Panc1 (cell line): Measurements from ENCODE around the gene GPN3. TPM values are rescaled to one million over a fixed set of nuclear protein-coding genes. Genes with fewer than 3 reads are reported as not detected.

Source experiments
- ATAC-seq: fragments of 200-7000 bp; cut with Tn5 transposase; 2 replicates; pipeline ENCODE4 v1.9.1; 2020; ENCODE audit warnings: mild to moderate bottlenecking, moderate library complexity
- BruUV-seq: library from RNA; stranded (reverse); fragments of 400-500 nt; replicated peaks from 2 replicates; lab custom pipeline; 2021; lab: Mats Ljungman, UMichigan
- CTCF ChIA-PET: fragments of 300-600 bp; sonication (Branson Sonifier 250); formaldehyde crosslinking; loops from one replicate; lab custom pipeline; 2022; ENCODE audit warnings: antibody characterized with exemption; lab: Charles Lee
- POLR2A ChIA-PET: fragments of 300-600 bp; sonication (Branson Sonifier 250); formaldehyde crosslinking; loops from one replicate; lab custom pipeline; 2022; ENCODE audit warnings: antibody characterized with exemption; lab: Charles Lee
- DNase-seq: peaks from one replicate; pipeline ENCODE4 v3.0.0-alpha.2; 2010; ENCODE audit warnings: low read depth, low spot score
- H3K27ac ChIP-seq: 2 replicates; pipeline ENCODE4 v1.5.1; 2011; ENCODE audit warnings: mild to moderate bottlenecking, low read length, inconsistent platforms
- H3K27me3 ChIP-seq: fragments of 200-500 bp; sonication (Bioruptor generic); 2 replicates; pipeline ENCODE4 v1.6.0; 2014; ENCODE audit warnings: low read length, inconsistent platforms; ENCODE audit not compliant: control insufficient read depth, insufficient read depth
- H3K36me3 ChIP-seq: fragments of 200-500 bp; sonication (Bioruptor generic); 2 replicates; pipeline ENCODE4 v1.5.1; 2014; ENCODE audit warnings: inconsistent platforms, mild to moderate bottlenecking, low read length, moderate library complexity; ENCODE audit not compliant: control insufficient read depth, insufficient read depth
- H3K4me1 ChIP-seq: 2 replicates; pipeline ENCODE4 v1.5.1; 2011; ENCODE audit warnings: inconsistent platforms, mild to moderate bottlenecking, low read length, moderate library complexity; ENCODE audit not compliant: control insufficient read depth, insufficient read depth
- H3K4me3 ChIP-seq, 2 experiments: 2 replicates each; pipeline ENCODE4 v1.5.1; 2011 to 2012; ENCODE audit warnings: low read depth in 2 of 2, low read length in 2 of 2, mild to moderate bottlenecking in 2 of 2, inconsistent platforms in 1 of 2, moderate library complexity in 1 of 2
- H3K9me3 ChIP-seq: fragments of 200-500 bp; sonication (Bioruptor generic); 2 replicates; pipeline ENCODE4 v1.5.1; 2014; ENCODE audit warnings: low read depth, mild to moderate bottlenecking, inconsistent platforms, low read length, moderate library complexity; ENCODE audit not compliant: control insufficient read depth, insufficient read depth
- CTCF ChIP-seq: fragments of 450-650 bp; IDR thresholded peaks from 2 replicates; pipeline ENCODE4 v1.5.1; 2017; ENCODE audit warnings: mild to moderate bottlenecking
- POLR2AphosphoS5 ChIP-seq: IDR thresholded peaks from 2 replicates; pipeline ENCODE4 v1.6.1; 2012; ENCODE audit warnings: mild to moderate bottlenecking, low read depth, low read length, moderate library complexity
- REST ChIP-seq, 2 experiments: IDR thresholded peaks; 2 replicates each; pipeline ENCODE4 v1.6.1; 2011 to 2012; ENCODE audit warnings: low read depth in 2 of 2, control low read depth in 1 of 2, low read length in 1 of 2, mild to moderate bottlenecking in 1 of 2, moderate library complexity in 1 of 2; ENCODE audit not compliant: insufficient read depth in 1 of 2
- SIN3A ChIP-seq: IDR thresholded peaks from 2 replicates; pipeline ENCODE4 v1.6.1; 2012; ENCODE audit warnings: low read depth, mild to moderate bottlenecking, low read length, moderate library complexity, borderline replicate concordance; ENCODE audit not compliant: insufficient read depth
- TCF7L2 ChIP-seq: IDR thresholded peaks from 2 replicates; pipeline ENCODE4 v1.6.1; 2011; ENCODE audit warnings: mild to moderate bottlenecking, low read depth, low read length, inconsistent platforms
- in situ Hi-C: cut with HindIII; loops from 2 replicates; pipeline ENCODE4 v1.10.0; 2016; ENCODE audit warnings: low sequenced_read_pairs, low pct_unique_long_range_greater_than_20kb
- intact Hi-C: fragments of 100-400 bp; cut with micrococcal nuclease; formaldehyde crosslinking; loops from one replicate; pipeline ENCODE4 v1.10.0; 2022; ENCODE audit not compliant: unreplicated experiment
- total RNA-seq: library from RNA; stranded (reverse); gene quantifications from one replicate; pipeline ENCODE4 v1.2.1, GENCODE V29; 2021; ENCODE audit not compliant: unreplicated experiment

The GPN3 gene
- total RNA-seq, 1 experiment from 2014 or later = 39.0 TPM

GRCh38 chr12:110514363-110514762, 46.3 kb upstream of the GPN3 start:
- Histone ChIP-seq H3K4me1 (no peaks in the 10 kb centered on the region), H3K4me3 (no peak overlapping the region), H3K27me3 (no peaks in the 10 kb centered on the region), H3K27ac (no peak overlapping the region), H3K9me3 (no peaks in the 10 kb centered on the region), H3K36me3 (no peaks in the 10 kb centered on the region)
- ATAC-seq = no peak
- BruUV-seq = no TSS peak
- in situ Hi-C loops (no loop called here), intact Hi-C loops (loop anchor here (5.0 kb wide), 1 partner anchor 88 kb away; no protein-coding TSS in a partner anchor)
- no peak for DNase-seq
- TF ChIP-seq TCF7L2 = no peak
- TF ChIP-seq REST (IDR thresholded peaks at IDR 0.05; ENCODE audit: insufficient read depth in 1 of 2, low read depth in 2 of 2, low read length in 1 of 2) = no peak
- no peak for TF ChIP-seq POLR2AphosphoS5
- no peak for TF ChIP-seq SIN3A
- POLR2A ChIA-PET = interaction anchor here (0.6 kb wide), 1 partner anchor 107 kb away, joined by 6 read pairs; no protein-coding TSS in a partner anchor
- CTCF ChIA-PET = interaction anchor here (0.6 kb wide), 1 partner anchor 46 kb away, joined by 3 read pairs; the partner anchor contains the start of gene GPN3

GRCh38 chr12:110513842-110514241, 45.8 kb upstream of the GPN3 start:
- Histone ChIP-seq H3K27ac (no peak overlapping the region), H3K36me3 (no peaks in the 10 kb centered on the region), H3K4me1 (no peaks in the 10 kb centered on the region), H3K9me3 (no peaks in the 10 kb centered on the region), H3K4me3 (no peak overlapping the region), H3K27me3 (no peaks in the 10 kb centered on the region)
- POLR2A ChIA-PET = no interaction called here
- DNase-seq (no peak), ATAC-seq (no peak)
- BruUV-seq = no TSS peak
- CTCF ChIA-PET = interaction anchor here (0.6 to 0.9 kb wide), 2 partner anchors 13 to 46 kb away, joined by 3 read pairs; partner anchors contain the start of gene GPN3
- TF ChIP-seq REST (IDR thresholded peaks at IDR 0.05; ENCODE audit: insufficient read depth in 1 of 2, low read depth in 2 of 2, low read length in 1 of 2) (no peak), POLR2AphosphoS5 (no peak), TCF7L2 (no peak), CTCF (no peak)
- in situ Hi-C loops = no loop called here
- intact Hi-C loops = loop anchor here (5.0 kb wide), 1 partner anchor 88 kb away; no protein-coding TSS in a partner anchor
